EH (cell line): ENCODE data around the gene TTC12.

Source experiments
- DNase-seq: peaks from one replicate; pipeline ENCODE4 v3.0.0-alpha.2; 2015; ENCODE audit warnings: low read depth

TTC12 gene

GRCh38 chr11:113404859-113405430 is 90.6 kb downstream of the TTC12 start:
- DNase-seq: no peak

DNA sequence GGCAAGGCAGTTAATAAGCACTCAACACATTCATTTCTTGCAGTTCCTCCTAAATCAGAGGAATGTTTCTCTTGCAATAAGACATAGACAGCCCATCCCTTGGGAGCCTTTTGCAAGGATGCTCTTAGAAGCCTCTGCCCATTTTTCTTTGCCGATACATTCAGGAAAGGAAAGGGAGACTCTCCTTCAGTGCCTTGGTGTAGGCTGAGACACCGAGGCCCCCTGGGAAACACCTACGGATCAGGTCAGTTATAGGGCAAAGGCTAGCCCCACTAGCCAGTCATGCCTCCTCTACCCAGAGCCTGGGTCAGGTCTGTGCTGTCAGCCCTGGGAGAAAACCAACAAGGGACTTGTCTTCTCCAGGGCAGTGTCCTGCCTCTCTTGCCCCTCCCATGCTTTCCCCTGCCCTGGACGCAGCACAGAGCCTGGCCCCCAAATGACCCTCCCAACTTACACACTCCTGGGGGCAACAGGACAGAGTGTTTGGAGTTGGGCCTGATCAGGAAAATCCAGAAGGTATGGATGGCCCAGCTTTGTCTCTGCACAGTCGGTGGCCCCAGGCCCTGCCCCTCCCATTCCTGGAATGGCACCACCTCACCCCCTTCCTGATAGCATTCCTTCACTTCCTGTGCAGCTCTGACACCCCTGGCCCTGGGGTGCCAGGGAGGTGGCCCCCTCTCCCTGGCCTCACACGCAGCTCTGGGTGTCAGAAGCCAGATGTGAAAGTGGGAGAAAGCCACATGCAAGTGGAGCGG is 91.5 kb downstream of the TTC12 start:
- DNase-seq: no peak

DNA sequence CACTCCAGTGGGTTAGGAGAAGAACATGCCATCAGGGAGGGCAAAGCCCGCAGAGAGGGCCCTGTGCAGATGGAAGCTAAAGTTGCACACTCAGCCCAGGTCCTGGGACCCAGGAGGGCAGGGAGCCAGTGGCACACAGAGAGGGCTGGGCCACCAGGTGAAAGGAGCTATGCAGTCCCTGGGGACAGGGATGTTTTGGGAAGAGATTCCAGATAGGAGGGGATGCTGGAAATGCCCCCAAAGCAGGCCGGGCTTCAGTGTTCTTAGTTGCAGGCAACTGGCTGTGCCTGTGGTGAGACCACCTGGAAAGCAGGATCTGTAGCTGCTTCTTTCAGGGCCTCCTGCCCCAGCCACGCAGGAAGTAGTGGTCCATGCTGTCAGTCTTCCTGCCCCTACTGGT is 92.8 kb downstream of the TTC12 start:
- DNase-seq: no peak

- no peak for DNase-seq
Measured at GRCh38 chr11:113408206-113408605, 93.8 kb downstream of the TTC12 start.

GRCh38 chr11:113408887-113409286 is 94.5 kb downstream of the TTC12 start:
- no peak for DNase-seq

DNA sequence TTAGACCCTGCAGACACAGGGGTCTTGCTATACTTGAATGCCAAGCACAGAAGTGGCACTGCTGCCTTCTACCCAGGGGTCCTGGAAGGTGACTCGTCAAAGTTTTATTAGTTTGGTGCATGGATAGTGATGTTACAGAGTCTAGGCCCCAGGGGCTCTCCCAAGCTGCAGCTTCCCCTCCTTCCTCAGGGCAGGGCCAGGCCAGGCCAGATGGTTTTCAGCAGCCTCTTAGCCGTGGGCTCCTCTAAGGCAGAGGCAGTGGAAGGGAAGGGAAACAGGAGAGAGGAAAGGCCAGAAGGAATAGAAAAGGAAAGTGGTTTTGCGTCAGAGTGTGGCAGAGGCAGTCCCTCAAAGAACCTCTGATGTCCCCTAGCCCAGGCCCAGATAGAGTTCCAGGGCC is 95.1 kb downstream of the TTC12 start:
- DNase-seq: no peak

- no peak for DNase-seq
Measured at GRCh38 chr11:113410414-113411135, 96.2 kb downstream of the TTC12 start.

GRCh38 chr11:113411536-113411935 is 97.2 kb downstream of the TTC12 start:
- no peak for DNase-seq

- DNase-seq: no peak
Measured at GRCh38 chr11:113412675-113413074, 98.3 kb downstream of the TTC12 start.

GRCh38 chr11:113415343-113415742 is 101.0 kb downstream of the TTC12 start:
- no peak for DNase-seq
